BJ (cell line): ENCODE results near the gene CDSN. TPM values are rescaled to one million over a fixed set of nuclear protein-coding genes. Genes with fewer than 3 reads are reported as not detected.

Experiments used
- CTCF ChIA-PET: fragments of 350-600 bp; formaldehyde crosslinking; extraction: SDS; loops from one replicate; lab custom pipeline; 2021; ENCODE audit warnings: antibody characterized with exemption, inconsistent platforms; lab: Yijun Ruan, JAX
- POLR2A ChIA-PET: fragments of 300-600 bp; sonication (Branson Sonifier 250); formaldehyde crosslinking; extraction: SDS; loops from one replicate; lab custom pipeline; 2021; ENCODE audit warnings: antibody characterized with exemption; lab: Charles Lee
- DNase-seq: peaks from one replicate; pipeline ENCODE4 v3.0.0-alpha.2; 2011; ENCODE audit warnings: low read depth
- H3K27me3 ChIP-seq: 2 replicates; pipeline ENCODE4 v1.6.0; 2011; ENCODE audit warnings: low read length; ENCODE audit not compliant: control insufficient read depth, insufficient read depth
- H3K36me3 ChIP-seq: 2 replicates; pipeline ENCODE4 v1.5.1; 2011; ENCODE audit warnings: low read length; ENCODE audit not compliant: control insufficient read depth, insufficient read depth
- H3K4me3 ChIP-seq: 2 replicates; pipeline ENCODE4 v1.5.1; 2011; ENCODE audit warnings: low read depth, mild to moderate bottlenecking, control low read depth, low read length
- polyA plus RNA-seq: library from polyadenylated mRNA; depleted of rRNA; stranded (reverse); fragments of >200 nt; gene quantifications from 2 replicates; pipeline ENCODE4 v1.2.3, GENCODE V29; 2011
- TF ChIP-seq, protein P1 (sequence below): IDR thresholded peaks from 2 replicates; pipeline ENCODE4 v1.5.1; 2011; ENCODE audit warnings: low read depth, mild to moderate bottlenecking, control low read depth, inconsistent platforms, low read length, moderate library complexity; ENCODE audit not compliant: insufficient read depth

Gene CDSN
- polyA plus RNA-seq, 1 experiment = not detected

DNA sequence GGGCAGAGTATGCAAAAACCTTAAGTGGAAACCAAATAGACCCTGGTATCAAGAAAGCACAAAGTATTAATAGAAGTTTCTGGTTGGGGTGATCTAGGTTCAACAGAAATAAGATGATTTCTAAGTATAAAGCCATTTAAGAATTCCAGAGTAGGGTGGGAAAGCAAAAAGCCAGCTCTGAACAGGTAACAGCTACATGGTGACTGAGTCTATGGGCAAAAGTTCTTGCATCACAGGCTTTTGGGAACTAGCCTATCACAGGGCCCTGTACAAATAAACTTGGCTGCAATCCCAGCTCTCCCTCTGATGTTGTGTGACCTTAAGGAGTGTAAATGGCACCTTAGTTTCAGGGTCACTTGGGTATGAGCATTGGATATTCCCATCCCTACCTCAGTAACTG is 43.7 kb upstream of the CDSN start:
- TF ChIP-seq, protein P1, sequence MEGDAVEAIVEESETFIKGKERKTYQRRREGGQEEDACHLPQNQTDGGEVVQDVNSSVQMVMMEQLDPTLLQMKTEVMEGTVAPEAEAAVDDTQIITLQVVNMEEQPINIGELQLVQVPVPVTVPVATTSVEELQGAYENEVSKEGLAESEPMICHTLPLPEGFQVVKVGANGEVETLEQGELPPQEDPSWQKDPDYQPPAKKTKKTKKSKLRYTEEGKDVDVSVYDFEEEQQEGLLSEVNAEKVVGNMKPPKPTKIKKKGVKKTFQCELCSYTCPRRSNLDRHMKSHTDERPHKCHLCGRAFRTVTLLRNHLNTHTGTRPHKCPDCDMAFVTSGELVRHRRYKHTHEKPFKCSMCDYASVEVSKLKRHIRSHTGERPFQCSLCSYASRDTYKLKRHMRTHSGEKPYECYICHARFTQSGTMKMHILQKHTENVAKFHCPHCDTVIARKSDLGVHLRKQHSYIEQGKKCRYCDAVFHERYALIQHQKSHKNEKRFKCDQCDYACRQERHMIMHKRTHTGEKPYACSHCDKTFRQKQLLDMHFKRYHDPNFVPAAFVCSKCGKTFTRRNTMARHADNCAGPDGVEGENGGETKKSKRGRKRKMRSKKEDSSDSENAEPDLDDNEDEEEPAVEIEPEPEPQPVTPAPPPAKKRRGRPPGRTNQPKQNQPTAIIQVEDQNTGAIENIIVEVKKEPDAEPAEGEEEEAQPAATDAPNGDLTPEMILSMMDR = no peak
- POLR2A ChIA-PET = no interaction called here
- no peak for DNase-seq
- H3K36me3 ChIP-seq = peaks cover 2% of the 10 kb centered on the region; the same call in 1 of the 2 replicates
- H3K27me3 ChIP-seq = no peaks in the 10 kb centered on the region
- H3K4me3 ChIP-seq = no peak overlapping the region
- CTCF ChIA-PET = interaction anchor here (0.7 to 2.1 kb wide), 2 partner anchors 9 to 12 kb away, joined by 3 to 6 read pairs; no protein-coding TSS in a partner anchor

DNA sequence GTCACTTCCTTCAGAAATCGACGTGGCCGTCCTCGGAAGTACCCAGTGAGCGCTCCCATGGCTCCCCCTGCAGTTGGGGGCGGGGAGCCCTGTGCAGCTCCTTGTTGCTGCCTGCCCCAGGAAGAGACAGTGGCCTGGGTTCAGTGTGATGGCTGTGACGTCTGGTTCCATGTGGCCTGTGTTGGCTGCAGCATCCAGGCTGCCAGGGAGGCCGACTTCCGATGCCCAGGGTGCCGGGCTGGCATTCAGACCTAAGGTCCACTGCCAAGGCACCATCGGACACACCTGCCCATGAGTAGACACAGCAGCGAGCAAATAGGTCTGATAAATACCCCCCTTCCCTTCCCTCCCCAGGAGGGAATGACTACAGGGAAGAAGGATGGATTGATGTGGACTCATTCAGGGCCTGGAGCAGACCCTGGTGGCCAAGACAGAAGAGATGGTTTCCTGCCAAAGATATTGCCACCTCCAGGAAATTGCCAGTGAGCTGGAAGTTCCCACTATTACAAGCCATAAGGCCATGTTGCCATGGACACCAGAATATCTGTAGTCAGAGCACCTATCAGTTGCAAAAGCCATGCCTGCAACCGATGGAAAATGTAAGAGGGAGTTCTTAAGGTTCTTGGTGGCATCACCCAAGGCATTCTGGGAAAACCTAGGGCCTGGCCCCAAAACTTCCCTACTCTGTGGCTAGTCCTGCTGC is 42.4 kb upstream of the CDSN start:
- POLR2A ChIA-PET = no interaction called here
- H3K27me3 ChIP-seq = no peaks in the 10 kb centered on the region
- CTCF ChIA-PET = interaction anchor here (1.2 kb wide), 1 partner anchor 25 kb away, joined by 3 read pairs; no protein-coding TSS in a partner anchor
- no peak for DNase-seq
- no peak overlapping the region for H3K4me3 ChIP-seq
- H3K36me3 ChIP-seq = peaks cover 2% of the 10 kb centered on the region; the same call in 1 of the 2 replicates
- TF ChIP-seq, protein P1 = no peak

DNA sequence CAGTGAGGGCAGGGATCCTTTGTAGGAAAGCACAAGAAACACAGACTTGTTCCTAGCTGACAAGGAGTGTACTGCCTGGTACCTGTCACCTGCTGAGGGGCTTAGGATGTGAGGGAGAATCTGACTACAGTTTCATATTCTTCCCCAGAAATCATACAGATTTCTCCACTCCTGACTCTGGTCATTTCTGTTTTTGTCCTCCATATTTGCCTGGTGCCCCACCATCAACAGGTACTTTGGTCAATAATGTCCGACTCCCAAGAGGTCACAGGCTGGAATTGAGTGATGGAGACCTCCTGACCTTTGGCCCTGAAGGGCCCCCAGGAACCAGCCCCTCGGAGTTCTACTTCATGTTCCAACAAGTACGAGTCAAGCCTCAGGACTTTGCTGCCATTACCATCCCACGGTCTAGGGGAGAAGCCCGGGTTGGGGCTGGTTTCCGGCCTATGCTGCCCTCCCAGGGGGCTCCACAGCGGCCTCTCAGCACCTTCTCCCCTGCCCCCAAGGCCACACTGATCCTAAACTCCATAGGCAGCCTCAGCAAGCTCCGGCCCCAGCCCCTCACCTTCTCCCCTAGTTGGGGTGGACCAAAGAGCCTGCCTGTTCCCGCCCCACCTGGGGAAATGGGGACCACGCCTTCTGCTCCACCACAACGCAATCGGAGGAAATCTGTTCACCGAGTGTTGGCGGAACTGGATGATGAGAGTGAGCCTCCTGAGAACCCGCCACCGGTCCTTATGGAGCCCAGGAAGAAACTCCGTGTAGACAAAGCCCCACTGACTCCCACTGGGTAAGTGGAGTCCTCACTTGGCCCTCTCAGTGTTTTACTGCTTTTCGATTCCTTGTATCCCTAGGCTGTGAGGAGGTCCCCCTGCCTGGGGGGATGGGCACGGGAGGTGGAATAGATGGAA is 41.2 kb upstream of the CDSN start:
- H3K36me3 ChIP-seq = peaks cover 2% of the 10 kb centered on the region; the same call in 1 of the 2 replicates
- DNase-seq = no peak
- H3K27me3 ChIP-seq = no peaks in the 10 kb centered on the region
- TF ChIP-seq, protein P1 = no peak
- no peak overlapping the region for H3K4me3 ChIP-seq
- ChIA-PET CTCF (interaction anchor here (0.7 to 0.8 kb wide), 2 partner anchors 33 to 337 kb away, joined by 3 read pairs; no protein-coding TSS in a partner anchor), POLR2A (no interaction called here)

DNA sequence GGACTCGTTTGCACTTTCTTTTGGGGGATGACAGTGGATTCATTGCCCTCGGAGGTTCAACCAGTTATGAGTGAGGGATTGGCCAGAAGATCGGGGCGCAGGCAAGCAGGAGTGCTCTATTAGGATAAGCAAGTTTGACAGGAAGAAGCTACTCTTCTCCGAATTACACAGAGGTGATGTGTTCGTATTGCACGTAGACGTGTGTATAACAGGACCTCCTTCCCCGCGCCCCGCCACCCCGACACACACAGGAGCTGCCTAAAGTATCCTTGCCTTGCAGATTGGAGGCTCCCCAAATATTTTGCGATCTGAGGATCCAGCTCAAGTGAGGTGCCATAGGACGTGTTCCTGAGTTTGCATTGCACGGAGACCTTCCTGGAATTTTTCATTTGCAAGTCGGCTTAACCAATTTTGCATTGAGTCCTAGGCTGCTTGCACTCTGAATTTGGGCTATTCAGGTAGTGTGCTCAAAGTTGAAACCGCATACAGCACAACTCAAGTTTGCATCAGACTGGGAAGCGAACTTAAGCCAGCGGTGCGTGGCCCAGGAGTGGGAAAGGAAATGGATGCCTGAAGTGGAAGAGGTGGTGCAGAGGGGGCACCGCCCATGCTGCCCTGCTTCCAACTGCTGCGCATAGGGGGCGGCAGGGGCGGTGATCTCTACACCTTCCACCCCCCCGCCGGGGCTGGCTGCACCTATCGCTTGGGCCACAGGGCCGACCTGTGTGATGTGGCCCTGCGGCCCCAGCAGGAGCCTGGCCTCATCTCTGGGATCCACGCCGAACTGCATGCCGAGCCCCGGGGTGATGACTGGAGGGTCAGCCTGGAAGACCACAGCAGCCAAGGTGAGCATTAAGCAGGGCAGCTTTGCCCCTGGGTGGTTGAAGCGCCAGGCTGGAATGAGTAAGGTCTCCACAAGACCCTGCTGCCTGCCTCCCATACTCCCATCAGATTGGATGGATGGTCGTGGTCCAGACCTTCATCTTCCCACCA is 38.9 kb upstream of the CDSN start:
- peak overlapping the region; percentile 81 for H3K4me3 ChIP-seq
- peaks cover 2% of the 10 kb centered on the region; the same call in 1 of the 2 replicates for H3K36me3 ChIP-seq
- TF ChIP-seq, protein P1 = peak; percentile 33; the same call in 1 of the 2 replicates
- CTCF ChIA-PET = interaction anchor here (0.8 to 1.6 kb wide), 6 partner anchors 12 to 45 kb away, joined by 3 to 5 read pairs (median 4); partner anchors contain the start of gene PSORS1C1
- no peak for DNase-seq
- POLR2A ChIA-PET = no interaction called here
- no peaks in the 10 kb centered on the region for H3K27me3 ChIP-seq
